Activated CD4-positive, CD25-positive, alpha-beta regulatory T cell treated with anti-CD3 and anti-CD28 coated beads, Interleukin-2, amount 50 U/mL, for 24 hours (primary cell): Measurements from ENCODE around the gene FOXO6.

Experiments
- ATAC-seq, 2 donors: fragments of 150-1000 bp; cut with Tn5 transposase; one replicate each; pipeline ENCODE4 v1.10.0; 2021; ENCODE audit warnings: mild to moderate bottlenecking in 1 of 2, moderate library complexity in 1 of 2

The FOXO6 gene

GRCh38 chr1:41411229-41411628, 50.0 kb downstream of the FOXO6 start:
- ATAC-seq, result no peak

DNA sequence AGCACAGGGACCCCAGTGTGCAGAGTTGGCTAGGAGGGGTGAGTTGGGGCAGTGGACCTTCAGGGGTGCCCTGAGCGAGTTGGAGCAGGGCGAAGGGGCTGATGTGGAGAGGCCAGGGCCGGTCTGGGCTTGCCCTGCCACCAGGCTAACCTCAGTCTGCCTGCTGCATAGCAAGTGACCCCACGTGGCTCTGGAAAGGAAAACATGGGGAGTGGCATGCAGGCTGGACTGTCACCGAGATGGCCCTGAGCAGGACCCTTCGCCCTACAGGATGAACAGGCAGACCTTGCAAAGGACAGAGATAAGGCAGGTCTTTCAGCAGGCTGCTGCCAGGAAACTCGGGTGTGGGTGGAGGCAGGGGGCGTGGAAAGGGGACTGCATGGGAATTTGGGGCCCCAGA, 51.5 kb downstream of the FOXO6 start:
- ATAC-seq, result no peak

DNA sequence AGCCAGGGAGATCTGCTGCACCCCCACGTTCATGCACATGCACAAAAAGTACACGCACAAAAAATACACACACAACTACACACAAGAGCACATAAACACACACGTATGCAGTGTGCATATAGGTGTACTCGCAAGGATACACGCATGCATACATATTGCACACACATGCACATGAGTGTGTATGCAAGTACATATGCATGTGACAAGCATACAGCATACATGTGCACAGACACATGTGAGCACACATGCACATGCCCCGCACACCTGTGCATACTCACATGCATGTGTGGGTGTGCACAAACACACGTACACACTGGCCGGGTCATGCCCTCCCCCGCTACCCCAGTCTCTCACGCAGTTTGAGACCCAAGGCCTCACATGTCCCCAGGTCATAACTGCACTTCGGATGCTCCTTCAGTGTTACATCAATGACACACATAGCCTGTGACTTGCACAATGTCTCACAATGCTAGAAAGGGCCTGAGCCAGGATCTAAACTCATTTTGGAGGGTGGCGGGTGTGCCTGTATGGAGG, 52.6 kb downstream of the FOXO6 start:
- no peak for ATAC-seq

GRCh38 chr1:41414296-41414695, 53.1 kb downstream of the FOXO6 start:
- ATAC-seq, result no peak

GRCh38 chr1:41414716-41415306, 53.6 kb downstream of the FOXO6 start:
- ATAC-seq, result no peak

DNA sequence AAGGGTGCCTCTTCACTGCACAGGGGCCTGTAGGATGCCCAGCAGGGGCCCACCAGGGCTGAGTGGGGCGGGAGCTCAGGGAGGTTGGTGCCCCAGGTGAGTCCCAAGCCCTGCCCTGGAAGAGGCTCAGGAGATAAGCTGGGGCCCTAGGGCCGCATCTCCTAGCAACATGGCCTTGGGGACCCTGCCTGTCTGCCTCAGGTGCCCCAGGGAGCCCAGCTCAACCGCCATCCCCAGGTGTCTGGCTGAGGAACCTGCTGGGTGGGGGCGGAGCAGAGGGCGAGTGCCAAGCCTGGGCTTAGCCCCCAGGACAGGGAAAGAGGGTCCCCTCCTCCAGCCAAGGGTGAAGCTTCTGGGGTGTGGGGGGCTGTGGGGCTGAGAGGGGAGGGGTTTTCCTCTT, 54.8 kb downstream of the FOXO6 start:
- ATAC-seq, result no peak

- peak; percentile 47 to 58 for ATAC-seq
Measured at GRCh38 chr1:41416552-41417334, 55.5 kb downstream of the FOXO6 start.

DNA sequence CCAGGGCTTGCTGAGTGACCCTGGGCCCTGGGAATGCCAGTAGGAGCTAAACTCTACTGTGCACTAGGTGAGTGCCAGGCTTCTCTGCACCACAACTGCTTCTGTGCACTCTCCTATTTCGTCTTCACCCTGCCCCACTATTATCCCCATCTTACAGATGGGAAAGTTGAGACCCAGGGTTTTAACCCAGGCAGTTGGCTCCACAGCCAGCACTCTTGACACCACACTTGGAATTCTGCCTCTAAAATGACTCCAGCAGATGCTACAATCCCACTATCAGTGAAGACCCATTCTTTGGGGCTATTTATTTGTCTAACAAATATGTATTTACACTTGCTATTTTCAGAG, 56.1 kb downstream of the FOXO6 start:
- no peak for ATAC-seq

DNA sequence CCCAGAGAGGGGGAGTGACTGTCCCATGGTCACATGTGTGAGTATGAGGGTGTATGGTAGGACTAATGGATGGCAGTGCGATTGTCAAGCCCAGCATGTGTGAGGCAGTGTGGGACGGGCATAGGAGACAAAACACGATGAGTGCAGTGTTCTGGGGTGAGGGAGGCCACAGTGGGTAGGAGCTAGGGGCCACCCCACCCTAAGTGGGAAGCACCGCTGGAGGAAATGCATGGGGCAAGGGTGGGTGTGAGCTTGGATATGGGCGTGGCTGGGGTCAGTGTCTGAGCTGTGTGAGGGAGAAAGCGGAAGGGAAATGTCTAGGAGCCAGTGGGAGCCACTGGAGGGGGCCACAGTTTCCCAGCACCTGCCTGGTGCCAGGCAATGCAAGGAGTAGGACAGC, 56.5 kb downstream of the FOXO6 start:
- no peak for ATAC-seq

DNA sequence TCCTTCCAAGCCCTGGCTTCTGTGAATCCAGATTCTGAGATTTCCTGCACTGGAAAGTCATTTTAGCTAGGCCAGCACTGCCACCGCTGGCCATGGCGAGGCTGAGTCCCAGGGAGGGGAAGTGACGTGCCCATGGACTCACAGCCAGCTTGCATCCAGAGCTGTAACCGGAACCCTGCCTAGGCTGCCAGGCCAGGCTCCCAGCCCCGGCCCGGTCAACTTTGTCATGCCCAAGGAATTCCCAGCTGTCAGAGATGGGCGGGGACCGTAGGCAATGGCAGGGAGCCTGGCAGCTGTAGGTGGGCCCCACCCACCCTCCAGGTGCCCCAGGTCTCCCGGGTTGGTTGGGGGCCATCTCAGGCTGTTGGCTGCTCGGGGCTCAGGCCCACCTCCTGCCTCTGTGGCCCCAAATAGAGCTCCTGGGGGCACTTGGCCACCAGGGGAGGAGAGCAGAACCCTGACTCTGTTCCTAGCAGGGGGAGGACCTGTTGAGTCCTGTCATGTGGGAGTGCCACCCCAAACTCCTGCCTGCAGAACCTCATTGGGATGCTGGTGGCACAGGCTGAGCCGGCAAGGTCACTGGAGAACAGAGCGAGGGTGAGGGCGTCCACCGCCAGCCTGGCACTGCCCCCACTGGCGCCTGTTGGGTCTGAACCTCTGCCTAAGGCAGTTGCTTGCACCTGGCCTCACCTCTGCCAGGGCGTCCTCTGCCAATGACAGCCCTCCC, 57.8 kb downstream of the FOXO6 start:
- ATAC-seq, result no peak

- no peak for ATAC-seq
Measured at GRCh38 chr1:41419584-41420295, 58.5 kb downstream of the FOXO6 start.

DNA sequence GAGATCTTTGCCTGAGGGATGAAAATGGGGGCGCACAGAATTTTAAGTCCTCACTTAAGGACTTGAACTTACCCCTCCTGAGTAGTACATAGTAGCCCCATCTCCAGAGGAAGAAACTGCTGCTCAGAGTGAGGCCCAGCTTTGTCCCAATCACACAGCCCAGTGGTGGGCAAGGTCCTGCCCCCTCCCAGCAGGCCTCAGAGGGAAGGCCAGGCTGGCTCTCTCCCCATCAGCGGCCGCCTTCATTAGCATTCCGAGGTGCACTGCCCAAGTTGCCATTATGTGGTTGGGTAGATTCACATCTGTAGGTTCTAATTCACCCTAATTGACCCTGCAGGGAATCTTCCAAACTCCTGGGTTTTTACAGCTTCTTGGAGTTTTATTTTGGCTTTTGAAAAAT, 59.1 kb downstream of the FOXO6 start:
- ATAC-seq, result no peak

DNA sequence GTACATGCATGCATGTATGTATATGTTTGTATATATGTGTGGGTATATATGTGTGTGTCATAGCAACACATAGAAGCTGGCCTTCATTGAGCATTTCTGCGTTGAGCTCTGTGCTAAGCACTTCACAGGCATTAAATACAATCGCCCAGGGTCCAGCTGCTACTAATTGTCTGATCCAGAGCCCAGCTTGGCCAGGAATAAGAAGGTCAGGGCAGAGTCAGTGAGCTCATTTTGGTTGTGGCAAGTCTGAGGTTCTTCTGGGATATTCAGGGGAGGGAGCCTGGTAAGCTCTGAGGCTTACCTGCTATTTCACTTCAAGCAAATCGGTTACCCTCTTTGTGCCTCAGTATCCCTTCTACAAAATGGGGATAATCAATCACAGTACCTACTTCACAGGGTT, 59.6 kb downstream of the FOXO6 start:
- ATAC-seq, result no peak

DNA sequence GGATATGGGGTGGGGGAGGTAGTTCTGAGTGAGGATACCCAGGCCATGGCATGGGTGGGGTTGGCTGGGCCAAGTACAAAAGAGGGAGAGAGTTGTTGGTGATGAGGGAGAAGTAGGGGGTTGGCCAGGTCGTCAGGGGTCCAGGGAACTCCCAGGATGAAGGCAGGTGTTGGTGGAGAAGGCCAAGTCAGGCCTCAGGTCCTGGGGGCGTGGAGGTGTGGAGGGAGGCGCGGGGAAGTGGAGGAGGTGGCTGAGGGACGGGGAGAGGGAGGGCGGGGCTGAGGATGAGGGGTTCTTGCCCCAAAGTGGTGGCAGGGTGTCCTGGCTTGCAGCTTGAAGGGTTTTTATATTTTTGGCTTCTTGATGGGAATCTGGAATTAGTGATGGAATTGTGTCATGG, 61.1 kb downstream of the FOXO6 start:
- ATAC-seq, result no peak

- no peak for ATAC-seq
Measured at GRCh38 chr1:41423511-41424191, 62.4 kb downstream of the FOXO6 start.

GRCh38 chr1:41424581-41425118, 63.4 kb downstream of the FOXO6 start:
- ATAC-seq, result no peak

DNA sequence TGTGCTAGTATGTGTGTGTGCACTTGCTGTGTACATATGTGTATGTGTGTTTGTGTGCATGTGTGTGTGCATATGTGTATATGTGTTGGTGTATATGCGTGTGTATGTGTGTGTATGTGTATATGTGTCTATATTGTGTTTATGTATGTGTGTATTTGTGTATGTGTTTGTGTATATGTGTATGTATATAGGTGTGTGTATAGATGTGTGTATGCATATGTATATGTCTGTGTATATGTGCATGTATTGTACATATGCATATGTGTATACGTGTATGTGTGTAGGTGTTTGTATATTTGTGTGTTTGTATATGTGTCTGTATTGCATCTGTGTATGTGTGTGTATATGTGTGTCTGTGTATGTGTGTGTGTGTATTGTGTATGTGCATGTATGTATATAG, 64.1 kb downstream of the FOXO6 start:
- no peak for ATAC-seq

DNA sequence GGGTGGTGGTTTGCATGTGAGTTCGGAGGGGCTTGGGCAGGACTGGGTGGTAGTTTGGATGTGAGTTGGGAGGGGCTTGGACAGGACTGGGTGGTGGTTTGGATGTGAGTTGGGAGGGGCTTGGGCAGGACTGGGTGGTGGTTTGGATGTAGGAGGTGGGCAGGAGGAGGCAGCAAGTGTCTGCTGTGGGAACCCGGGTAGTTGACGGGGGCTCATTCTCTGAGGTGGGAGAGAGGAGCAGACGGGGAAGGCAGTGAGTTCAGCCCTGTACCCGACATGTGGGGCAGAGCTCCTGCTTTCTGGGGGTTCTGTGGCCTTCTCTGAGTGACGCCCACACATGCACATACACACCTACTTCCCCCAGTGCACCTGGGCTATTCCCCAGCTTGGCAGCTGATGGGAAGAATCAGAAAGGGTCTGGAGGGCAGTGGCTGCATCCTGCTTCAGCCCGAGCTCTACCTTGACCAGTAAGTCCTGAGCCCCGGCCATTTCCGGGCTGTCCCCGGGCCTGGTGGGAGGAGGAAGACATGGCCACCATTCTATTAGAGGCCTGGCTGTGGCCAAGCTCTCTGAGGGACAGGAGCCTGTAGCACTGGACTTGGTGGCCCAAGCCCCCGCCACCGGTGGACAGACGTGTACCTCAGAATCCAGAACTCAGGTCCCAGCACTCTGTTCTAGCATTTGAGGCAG, 65.1 kb downstream of the FOXO6 start:
- ATAC-seq, result no peak

DNA sequence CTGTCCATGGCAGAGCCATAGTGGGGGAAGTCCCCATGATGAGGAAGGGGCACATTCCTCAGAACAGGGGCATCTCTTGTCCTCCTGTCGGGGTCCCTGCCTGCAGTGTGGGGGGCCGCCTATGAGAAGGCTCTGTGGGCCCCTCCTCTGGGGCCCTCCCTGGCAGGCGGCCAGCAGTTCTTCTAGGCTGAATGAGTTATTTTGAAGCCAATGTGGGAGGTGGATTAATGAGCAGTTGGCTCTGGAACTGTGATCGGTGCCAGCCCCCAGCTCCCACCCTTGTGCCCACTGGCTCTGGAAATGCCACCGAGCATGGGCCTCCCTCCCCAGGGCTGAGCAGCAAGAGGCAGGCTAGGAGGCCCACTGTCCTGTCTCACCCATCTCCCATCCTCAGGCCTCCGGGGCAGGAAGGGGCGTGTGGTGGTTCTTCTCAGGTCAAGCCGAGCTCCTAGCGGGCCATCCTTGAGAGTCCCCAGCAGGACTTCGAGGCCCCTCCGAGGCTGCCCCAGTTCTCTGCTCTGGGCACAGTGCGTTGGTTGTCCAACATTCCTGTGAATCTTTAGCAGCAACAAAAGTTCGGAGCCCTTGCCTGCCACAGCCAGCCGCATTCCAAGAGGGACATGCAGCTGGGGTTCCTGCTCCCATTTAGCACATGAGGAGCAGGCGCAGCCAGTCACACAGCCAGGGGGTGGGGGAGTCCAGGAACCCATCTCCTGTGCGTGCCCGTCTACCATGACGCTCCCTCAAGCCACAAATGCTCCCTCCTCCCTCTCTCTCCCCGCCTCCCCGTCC, 66.1 kb downstream of the FOXO6 start:
- no peak for ATAC-seq

GRCh38 chr1:41427916-41428737, 66.9 kb downstream of the FOXO6 start:
- no peak for ATAC-seq
